IPS-20b (cell line): ENCODE measurements around the gene STX3.
"Not testable (repeated sequence)": the region's sequence is repeated elsewhere in the genome, so short reads cannot be mapped to it uniquely, and the experiment has no call there.

Experiments used
- H3K27ac ChIP-seq: one replicate; pipeline ENCODE4 v1.5.1; 2013; ENCODE audit warnings: low read length
- H3K27me3 ChIP-seq: 2 replicates; pipeline ENCODE4 v1.6.1; 2013; ENCODE audit warnings: mild to moderate bottlenecking, low read length, inconsistent platforms; ENCODE audit not compliant: insufficient read depth
- H3K36me3 ChIP-seq: 2 replicates; pipeline ENCODE4 v1.6.1; 2013; ENCODE audit warnings: low read depth, mild to moderate bottlenecking, inconsistent platforms, low read length, moderate library complexity; ENCODE audit not compliant: insufficient read depth
- H3K4me1 ChIP-seq: 2 replicates; pipeline ENCODE4 v1.6.1; 2013; ENCODE audit warnings: mild to moderate bottlenecking, control low read depth, inconsistent platforms, low read length, moderate library complexity; ENCODE audit not compliant: insufficient read depth
- H3K4me3 ChIP-seq: 2 replicates; pipeline ENCODE4 v1.5.1; 2013; ENCODE audit warnings: mild to moderate bottlenecking, low read length, inconsistent platforms
- H3K9ac ChIP-seq: 2 replicates; pipeline ENCODE4 v1.6.1; 2013; ENCODE audit warnings: low read depth, mild to moderate bottlenecking, inconsistent platforms, low read length, moderate library complexity
- H3K9me3 ChIP-seq: 2 replicates; pipeline ENCODE4 v1.6.1; 2013; ENCODE audit warnings: mild to moderate bottlenecking, low read depth, low read length, inconsistent platforms; ENCODE audit not compliant: insufficient read depth

The STX3 gene

GRCh38 chr11:59776210-59777066 lies 21.3 kb downstream of the STX3 start:
- Histone ChIP-seq H3K9me3 (no peaks in the 10 kb centered on the region), H3K9ac (no peak overlapping the region), H3K27me3 (no peaks in the 10 kb centered on the region), H3K36me3 (peaks cover 47% of the 10 kb centered on the region), H3K27ac (no peak overlapping the region), H3K4me3 (no peak overlapping the region), H3K4me1 (no peaks in the 10 kb centered on the region)

GRCh38 chr11:59777104-59777503 lies 21.9 kb downstream of the STX3 start:
- Histone ChIP-seq H3K36me3 (peaks cover 47% of the 10 kb centered on the region), H3K4me1 (no peaks in the 10 kb centered on the region), H3K9me3 (no peaks in the 10 kb centered on the region), H3K27ac (no peak overlapping the region), H3K9ac (no peak overlapping the region), H3K4me3 (no peak overlapping the region), H3K27me3 (no peaks in the 10 kb centered on the region)

GRCh38 chr11:59778122-59778521 lies 22.9 kb downstream of the STX3 start:
- Histone ChIP-seq H3K27ac (no peak overlapping the region), H3K36me3 (peaks cover 45% of the 10 kb centered on the region), H3K4me1 (no peaks in the 10 kb centered on the region), H3K9me3 (no peaks in the 10 kb centered on the region), H3K27me3 (no peaks in the 10 kb centered on the region), H3K9ac (no peak overlapping the region), H3K4me3 (no peak overlapping the region)

GRCh38 chr11:59779487-59779886 lies 24.3 kb downstream of the STX3 start:
- Histone ChIP-seq H3K9ac (no peak overlapping the region), H3K27ac (no peak overlapping the region), H3K27me3 (no peaks in the 10 kb centered on the region), H3K36me3 (peaks cover 38% of the 10 kb centered on the region), H3K9me3 (peaks cover 2% of the 10 kb centered on the region; the same call in 1 of the 2 replicates), H3K4me3 (no peak overlapping the region), H3K4me1 (no peaks in the 10 kb centered on the region)

GRCh38 chr11:59782080-59782479 lies 26.9 kb downstream of the STX3 start:
- no peak overlapping the region for H3K27ac ChIP-seq
- H3K4me1 ChIP-seq, result no peaks in the 10 kb centered on the region
- no peak overlapping the region for H3K4me3 ChIP-seq
- peaks cover 2% of the 10 kb centered on the region; the same call in 1 of the 2 replicates for H3K9me3 ChIP-seq
- peaks cover 25% of the 10 kb centered on the region for H3K36me3 ChIP-seq
- no peaks in the 10 kb centered on the region for H3K27me3 ChIP-seq
- H3K9ac ChIP-seq, result no peak overlapping the region

- Histone ChIP-seq H3K36me3 (peaks cover 37% of the 10 kb centered on the region), H3K9me3 (peaks cover 2% of the 10 kb centered on the region; the same call in 1 of the 2 replicates), H3K4me3 (no peak overlapping the region), H3K27ac (no peak overlapping the region), H3K4me1 (no peaks in the 10 kb centered on the region), H3K27me3 (no peaks in the 10 kb centered on the region), H3K9ac (no peak overlapping the region)
Measured at GRCh38 chr11:59783632-59784090, 28.5 kb downstream of the STX3 start.

- not testable (repeated sequence) for H3K27ac ChIP-seq, H3K27me3 ChIP-seq, H3K4me3 ChIP-seq, H3K9ac ChIP-seq, H3K4me1 ChIP-seq, H3K9me3 ChIP-seq
- peaks cover 45% of the 10 kb centered on the region for H3K36me3 ChIP-seq
Measured at GRCh38 chr11:59784441-59784840, 29.3 kb downstream of the STX3 start.

- Histone ChIP-seq H3K4me1 (no peaks in the 10 kb centered on the region), H3K27me3 (no peaks in the 10 kb centered on the region)
Measured at GRCh38 chr11:59785818-59786217, 30.6 kb downstream of the STX3 start.

GRCh38 chr11:59787255-59787588 lies 32.0 kb downstream of the STX3 start:
- H3K27me3 ChIP-seq, result no peaks in the 10 kb centered on the region
- H3K4me3 ChIP-seq, result no peak overlapping the region
- H3K27ac ChIP-seq, result no peak overlapping the region
- H3K9me3 ChIP-seq, result peaks cover 2% of the 10 kb centered on the region; the same call in 1 of the 2 replicates
- H3K9ac ChIP-seq, result no peak overlapping the region; the same call in 1 of the 2 replicates
- peaks cover 64% of the 10 kb centered on the region for H3K36me3 ChIP-seq
- no peaks in the 10 kb centered on the region for H3K4me1 ChIP-seq

More at GRCh38 chr11:59785818-59786217, 30.6 kb downstream of the STX3 start:
- Histone ChIP-seq H3K4me3 (no peak overlapping the region), H3K36me3 (peaks cover 51% of the 10 kb centered on the region), H3K9me3 (peaks cover 2% of the 10 kb centered on the region; the same call in 1 of the 2 replicates), H3K9ac (no peak overlapping the region), H3K27ac (no peak overlapping the region)

- Histone ChIP-seq H3K9me3 (peaks cover 2% of the 10 kb centered on the region; the same call in 1 of the 2 replicates), H3K27ac (no peak overlapping the region), H3K4me3 (no peak overlapping the region), H3K4me1 (no peaks in the 10 kb centered on the region), H3K36me3 (peaks cover 70% of the 10 kb centered on the region), H3K27me3 (no peaks in the 10 kb centered on the region), H3K9ac (no peak overlapping the region)
Measured at GRCh38 chr11:59787816-59788215, 32.6 kb downstream of the STX3 start.

- Histone ChIP-seq H3K4me1 (no peaks in the 10 kb centered on the region), H3K9ac (no peak overlapping the region), H3K4me3 (no peak overlapping the region), H3K36me3 (peaks cover 99% of the 10 kb centered on the region), H3K27me3 (no peaks in the 10 kb centered on the region), H3K9me3 (no peaks in the 10 kb centered on the region), H3K27ac (no peak overlapping the region)
Measured at GRCh38 chr11:59791639-59792038, 36.5 kb downstream of the STX3 start.

- peaks cover 99% of the 10 kb centered on the region for H3K36me3 ChIP-seq
- H3K27me3 ChIP-seq, result no peaks in the 10 kb centered on the region
- no peaks in the 10 kb centered on the region for H3K9me3 ChIP-seq
- H3K9ac ChIP-seq, result no peak overlapping the region
- no peak overlapping the region for H3K4me3 ChIP-seq
- no peak overlapping the region for H3K27ac ChIP-seq
- H3K4me1 ChIP-seq, result no peaks in the 10 kb centered on the region
Measured at GRCh38 chr11:59792507-59792906, 37.3 kb downstream of the STX3 start.
